HG03575 (cell line): ENCODE results near the gene SHANK2.

Experiments used
- ATAC-seq: cut with Tn5 transposase; IDR thresholded peaks from one replicate; pipeline ENCODE4 v1.9.1; 2021; ENCODE audit not compliant: unreplicated experiment, insufficient number of reproducible peaks, low FRiP score; ENCODE audit errors: extremely low read depth

Gene SHANK2

DNA sequence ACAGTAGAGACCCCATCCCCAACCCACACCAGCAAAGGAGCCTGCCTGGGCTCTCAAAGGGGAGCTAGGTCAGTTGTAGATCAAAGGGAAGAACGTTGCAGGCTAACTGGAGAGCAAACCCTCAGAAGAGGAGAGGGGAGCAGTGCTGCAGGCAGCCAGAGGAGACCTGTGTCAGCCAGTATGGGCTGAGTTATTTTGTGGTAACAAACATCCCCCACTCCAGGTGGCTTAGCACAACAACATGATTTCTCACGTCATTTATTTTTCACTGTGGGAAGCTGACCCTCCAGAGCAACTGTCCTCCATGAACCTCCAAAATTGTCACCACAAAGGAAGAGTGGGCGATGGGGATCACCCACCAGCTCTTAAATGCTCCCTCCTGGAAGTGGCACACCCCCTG, 19.8 kb upstream of the SHANK2 start:
- no peak for ATAC-seq

DNA sequence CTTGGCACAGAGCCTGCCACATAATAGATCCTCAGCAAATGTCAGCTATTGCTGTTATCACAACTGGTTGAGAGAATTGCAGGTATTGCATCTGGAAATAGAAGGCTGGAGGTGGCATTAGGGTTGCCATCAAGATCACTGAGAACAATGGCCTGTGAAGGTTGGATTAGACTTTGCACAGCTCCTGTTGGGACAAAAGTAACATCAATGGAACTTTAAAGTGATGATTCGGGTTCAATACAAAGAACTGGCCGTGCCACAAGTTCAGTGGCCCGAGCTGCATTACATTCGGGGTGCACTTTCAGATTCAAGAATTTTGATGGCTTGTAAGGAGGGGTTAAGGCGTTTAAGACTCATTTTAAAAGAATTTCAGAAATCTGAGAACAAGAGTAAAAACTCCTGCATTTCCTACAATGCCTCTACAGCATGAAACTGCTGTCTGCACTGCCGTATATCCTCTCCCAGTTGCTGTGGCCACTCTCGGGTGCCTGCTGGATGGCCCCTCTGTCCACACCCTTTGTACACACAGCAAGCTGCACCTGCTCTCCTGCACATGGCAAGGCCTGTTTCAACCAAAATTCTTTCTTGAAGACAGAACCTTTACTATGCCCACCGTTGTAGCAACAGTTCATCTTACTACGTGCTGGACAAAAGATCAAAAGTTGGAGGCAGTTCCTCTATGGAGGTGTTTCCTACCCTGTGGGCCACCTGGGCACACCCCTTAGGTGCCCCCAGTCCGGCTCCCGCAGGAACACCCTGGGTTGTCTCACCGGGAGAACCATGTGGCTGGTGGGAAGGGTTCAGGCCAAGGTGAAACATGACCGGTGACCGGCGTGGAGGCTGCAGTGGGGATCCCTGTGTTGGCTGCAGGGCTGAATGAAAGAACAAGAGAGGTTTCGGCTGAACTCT, 17.5 kb upstream of the SHANK2 start:
- no peak for ATAC-seq

DNA sequence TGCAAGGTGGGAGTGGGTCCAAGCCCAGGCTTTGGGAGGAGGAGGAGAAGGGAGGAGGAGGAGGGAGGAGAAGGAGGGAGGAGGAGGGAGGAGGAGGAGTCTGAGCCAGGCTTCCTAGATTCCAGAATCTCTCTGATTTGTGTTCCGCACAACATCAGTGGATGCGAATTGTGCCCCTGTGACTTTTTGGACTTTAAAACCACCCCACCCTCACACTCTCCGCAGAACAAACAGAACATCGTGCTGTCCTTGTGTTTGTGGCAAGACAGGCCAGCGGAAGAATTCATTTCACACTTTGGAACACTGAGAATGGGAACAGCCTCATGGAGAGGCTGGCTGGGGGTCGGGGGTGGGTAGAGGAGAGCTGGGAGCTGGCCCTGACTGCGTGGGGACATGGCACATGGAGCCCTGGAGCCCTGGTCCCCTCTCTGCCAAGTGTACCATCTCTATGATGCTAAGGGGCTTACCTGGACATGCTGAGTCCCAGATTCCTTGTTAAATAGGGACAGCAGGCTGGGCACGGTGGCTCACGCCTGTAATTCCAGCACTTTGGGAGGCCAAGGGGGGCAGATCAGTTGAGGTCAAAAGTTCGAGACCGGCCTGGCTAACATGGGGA, 16.4 kb upstream of the SHANK2 start:
- no peak for ATAC-seq

DNA sequence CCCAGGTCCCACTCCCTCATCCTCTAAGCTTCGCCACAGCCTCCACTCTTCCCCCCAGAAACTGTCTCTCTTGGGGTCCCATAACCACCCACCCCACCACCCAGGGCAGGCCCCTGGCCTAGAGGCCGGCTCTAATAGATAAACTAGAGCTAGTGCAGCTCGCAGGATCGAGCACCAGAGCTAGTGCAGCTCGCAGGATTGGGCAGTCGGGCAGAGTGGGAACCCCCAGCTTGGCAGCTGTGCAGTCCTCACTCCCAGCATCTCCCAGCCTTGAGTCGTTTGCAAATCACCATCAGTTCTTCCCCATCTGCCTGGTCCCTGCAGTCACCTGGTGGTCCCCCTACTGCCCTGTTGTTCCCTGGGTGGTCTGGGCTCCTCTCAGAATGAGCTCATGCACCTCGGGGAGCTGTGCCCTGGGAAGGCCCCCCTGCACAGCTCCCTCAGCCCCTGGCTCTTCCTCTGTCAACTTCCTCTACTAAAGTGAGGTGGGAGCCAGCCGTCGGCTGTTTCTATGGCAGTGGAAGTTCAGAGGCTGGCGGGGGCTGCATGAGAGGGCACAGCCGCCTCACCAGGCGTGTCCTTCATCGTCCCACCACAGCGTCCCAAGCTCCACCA, 15.5 kb upstream of the SHANK2 start:
- ATAC-seq: no peak

DNA sequence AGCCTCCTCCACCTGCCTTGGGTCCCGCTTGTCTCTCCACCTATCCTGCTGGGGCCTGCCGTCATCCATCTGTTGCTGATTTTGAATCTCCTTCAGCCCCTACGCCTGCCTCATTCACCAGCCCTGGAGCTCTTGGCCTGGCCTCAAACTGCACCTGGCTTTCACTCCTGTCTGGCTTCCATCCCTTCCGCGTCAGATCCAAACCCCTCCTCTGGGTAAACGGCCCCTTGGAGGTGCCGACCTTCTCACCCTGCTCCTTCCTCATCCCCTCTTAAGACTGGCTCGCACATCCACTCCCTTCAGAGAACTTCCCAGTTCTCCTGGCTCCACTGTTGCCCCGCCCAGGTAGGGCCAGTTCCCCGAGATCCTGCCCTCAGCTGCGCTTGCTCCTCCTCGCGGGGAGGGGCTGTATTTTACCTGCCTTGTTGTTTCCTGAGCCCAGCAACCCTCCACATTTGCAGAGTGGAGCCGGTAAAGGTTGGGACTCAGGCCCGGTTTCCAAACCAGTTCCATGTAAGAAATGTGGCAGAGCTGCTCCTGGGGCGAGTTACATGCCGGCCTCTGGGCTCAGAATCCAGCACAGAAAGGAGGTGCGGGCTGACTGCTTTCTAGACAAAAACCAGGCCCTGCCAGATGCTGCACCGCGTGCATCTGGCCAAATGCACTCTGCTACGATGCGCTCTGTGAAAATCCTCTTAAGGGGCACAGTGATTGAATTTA, 13.9 kb upstream of the SHANK2 start:
- no peak for ATAC-seq

DNA sequence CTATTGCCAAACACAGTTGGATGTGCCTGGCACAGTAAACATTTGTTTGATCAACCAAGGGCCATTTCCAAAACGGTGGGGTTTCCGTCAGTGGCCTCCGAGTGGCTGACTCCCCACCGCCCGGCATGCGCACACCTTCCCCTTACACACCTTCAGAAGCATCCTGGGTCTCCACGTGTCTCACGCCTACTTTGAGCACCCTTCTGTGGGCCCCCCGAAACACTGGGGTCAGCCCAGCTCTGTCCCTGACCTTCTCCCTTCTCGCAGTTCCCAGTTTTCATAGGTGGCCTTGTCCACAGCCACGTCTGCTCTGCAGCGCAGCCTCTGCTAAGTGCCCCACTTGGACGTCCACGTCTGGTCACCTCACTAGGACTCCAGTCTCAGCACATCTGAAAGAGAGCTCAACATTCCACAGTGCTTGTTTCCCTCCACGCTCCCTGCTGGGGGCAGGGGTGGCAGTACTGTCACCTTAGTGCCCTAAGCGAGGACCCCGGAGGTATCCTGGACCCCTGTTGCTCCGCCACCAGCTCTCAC, 13.2 kb upstream of the SHANK2 start:
- ATAC-seq: no peak

DNA sequence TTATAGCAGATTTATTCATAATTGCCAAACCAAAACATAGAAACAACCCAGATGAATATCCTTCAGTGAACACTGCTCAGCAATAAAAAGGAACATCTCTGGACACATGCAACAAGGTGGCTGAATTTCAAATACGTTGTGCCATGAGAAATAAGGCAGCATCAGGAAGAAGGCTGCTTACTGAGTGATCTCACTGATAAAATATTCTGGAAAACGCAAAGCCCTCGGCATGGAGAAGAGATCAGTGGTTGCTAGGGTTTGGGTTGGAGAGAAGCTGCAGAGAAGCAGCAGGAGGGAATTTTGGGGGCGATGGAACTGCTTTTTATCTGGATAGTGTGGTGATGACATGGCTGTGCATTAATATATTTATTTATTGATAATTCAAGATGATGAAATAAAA, 11.0 kb upstream of the SHANK2 start:
- ATAC-seq: no peak

DNA sequence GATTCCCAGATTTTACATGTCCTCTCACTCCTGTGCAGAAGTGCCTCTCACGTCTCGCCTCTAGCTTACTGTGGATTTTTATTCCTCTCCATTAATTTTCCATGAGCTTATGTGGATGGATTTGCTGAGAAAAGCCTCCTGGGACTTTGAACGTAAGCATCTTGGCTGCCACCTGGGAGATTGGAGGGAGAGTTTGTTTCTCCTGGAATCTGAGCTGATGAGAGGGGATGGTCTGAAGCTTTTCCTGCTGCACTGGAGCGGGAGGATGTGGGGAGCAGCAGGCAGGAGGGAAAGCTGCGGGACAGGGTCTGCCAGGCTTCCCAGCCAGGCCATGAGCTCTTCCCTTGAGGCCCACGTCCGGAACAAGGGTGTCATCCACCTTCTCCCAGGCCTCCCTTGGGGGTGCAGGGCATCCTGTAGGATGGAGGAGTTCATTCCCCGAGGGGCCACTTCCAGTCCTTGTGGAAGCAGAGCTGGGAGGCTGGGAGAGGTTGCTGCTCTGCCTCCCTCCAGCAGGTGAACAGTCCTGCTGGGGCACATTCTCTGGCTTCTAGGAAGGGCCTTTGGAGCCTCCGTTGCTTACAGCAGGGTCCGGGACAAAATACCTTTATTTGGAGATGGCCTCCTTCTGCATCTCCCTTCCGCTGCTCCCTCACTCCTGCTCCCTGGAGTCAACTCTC, 3.6 kb upstream of the SHANK2 start:
- ATAC-seq: no peak

DNA sequence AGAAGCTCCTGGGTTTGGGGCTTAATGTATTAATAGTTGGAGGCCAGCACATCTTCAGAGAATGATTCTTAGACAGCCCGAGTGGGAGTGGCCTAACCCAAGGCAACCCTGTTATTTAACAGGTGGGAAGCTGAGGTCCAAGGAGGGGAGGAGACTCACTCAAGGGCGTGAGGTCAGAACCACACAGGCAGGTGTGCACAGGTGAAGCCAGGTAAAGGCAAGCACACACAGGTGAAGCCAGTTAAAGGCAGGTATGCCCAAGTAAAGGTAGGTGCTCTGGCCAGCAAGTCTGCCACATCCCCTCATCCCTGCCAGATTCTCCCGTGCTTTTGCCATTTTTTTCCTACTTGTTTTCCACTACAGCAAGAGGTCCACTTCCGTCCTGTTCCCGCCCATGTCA, 2.9 kb upstream of the SHANK2 start:
- ATAC-seq: no peak

DNA sequence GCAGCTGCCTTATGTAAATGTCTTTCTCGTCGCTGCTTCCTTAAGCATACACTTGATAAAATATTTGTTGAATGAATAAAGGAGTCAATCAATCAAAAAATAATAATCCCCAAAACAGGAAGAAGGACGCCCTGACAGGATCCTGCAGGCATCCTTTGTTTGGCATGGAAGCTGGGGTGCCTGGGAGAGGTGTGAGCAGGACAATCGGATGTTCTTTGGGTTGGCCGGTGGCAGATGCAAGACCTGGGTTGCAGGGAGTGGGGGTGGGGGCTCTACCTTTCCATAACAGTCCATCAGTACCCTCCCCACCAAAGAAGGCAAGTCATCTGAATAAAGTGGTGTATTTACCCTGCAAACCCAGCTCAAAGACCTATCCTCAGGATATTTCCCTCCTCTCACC, 1.4 kb upstream of the SHANK2 start:
- ATAC-seq: no peak

DNA sequence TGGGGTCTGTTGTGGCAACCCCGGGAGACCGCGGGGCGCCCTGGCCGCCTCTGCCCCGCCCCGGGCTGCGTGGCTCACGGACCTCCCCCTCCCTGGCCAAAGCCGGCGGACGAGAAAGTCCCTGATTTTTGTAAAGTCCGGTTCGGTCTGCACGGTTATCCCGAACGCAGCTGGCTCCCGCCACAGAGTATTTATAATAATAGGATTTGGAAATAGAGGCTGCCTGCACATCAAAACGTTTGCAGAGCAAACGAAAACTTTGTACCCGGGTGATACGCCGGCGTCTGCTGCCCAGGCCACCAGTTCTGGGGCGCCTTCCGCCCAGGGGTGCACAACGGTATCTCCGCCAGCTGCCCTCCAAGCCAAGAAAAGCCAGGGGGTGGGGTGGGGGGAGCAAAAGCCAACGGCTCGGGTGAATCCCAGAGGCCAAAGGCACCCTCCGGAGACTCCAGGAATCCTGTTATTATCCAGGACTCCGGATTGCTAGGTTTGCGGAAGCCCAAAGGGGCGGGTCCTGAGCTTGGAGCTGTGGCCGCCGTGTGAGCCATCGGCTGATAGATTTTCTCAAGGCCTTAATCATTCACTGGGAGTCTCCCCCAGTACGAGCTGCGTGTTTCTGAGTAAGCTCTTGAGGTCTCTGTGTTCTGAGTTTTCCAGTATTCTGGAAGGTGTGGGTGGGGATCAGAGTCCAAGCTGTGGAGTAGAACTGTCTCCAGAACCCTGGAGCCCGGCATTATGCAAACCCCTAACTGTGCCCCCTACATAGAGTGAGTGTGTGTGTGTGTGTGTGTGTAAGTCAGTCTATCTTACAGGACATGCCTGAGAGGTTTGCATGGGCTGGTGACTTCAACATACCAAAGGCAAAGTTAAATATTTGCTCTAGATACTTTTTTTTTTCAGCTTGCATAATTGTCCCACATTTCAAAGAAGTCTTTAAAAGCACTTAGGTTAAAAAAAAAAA, 673 bp upstream of the SHANK2 start:
- no peak for ATAC-seq

DNA sequence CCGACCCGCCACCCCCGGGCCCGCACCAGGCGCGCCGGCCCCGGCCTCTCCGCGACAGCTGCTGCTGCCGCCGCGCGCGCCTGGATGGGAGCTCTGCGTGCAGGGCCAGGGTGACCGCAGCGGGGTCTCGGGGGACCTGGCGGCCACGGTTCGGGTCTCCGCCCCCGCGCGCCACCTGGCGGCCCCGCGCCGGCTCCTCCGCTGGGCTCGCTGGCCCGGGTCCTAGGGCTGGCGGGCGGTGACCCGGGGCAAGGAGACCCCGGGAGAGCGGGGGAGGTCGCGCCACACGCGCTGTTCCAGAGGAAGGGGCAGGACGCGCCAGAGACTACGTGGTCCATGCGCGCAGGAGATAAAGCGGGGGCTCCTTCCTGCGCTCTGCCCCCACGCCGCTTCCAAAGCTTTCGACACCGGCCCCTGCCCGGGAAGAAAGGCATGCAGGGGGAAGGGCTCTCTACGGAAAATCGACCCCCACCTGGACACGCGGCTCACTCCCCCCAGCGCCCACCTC, 562 bp downstream of the SHANK2 start:
- ATAC-seq: no peak

DNA sequence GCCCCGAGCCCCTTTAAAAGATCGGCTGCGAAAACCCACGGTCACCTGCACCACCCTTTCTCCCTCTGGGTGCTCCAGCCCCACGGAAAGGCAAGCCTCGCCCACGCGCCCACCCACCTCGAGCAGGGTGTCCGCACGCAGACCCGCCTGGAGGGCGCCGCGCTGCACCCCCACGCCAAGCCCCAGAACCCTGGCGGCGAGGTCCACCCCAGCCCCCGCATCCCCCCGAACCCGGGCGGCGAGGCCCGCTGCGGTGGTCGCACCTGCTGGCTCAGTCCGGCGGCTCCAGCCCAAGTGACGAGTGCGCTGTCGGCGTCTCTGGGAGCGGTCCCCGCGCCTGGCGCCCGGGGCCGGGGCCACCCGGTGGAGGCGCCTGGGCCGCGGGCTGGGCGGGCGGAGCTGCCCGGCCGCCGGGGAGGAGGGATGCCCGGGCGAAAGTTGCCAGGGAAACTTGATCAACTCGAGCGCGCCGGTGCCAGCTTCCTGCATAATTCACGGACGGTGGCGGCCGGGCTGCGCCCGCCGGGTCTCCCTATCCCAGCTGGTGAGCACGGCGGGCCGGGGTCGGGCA, 1.1 kb downstream of the SHANK2 start:
- ATAC-seq: no peak

DNA sequence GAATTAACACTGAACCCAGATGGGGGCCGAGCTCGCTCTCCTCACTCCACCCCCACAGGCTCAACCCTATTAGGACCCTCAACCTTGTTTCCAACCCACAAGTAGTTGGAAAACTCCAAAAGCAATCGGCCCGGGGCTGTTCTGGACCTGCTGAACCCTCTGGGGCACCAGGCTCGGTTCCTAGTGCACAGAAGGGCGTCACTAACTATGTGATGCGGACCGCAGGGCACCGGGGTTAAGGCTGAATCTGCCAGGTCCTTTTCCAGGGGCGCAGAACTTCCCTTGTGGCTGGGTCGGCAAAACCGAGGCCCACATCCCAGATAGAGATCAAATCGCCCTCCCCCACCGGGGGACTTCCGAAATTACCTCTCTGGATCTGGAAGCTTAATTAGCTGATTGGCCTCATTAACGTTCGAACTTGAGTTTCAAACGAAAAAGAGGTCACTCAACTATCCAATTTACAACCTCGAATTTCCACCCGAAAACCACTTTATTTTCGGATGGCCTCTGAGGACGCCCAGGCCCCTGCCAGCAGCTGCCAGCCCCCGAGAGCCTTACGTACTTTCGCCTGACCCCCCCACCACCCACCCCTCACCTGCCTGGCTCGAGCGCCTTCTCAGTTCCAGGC, 1.7 kb downstream of the SHANK2 start:
- no peak for ATAC-seq

DNA sequence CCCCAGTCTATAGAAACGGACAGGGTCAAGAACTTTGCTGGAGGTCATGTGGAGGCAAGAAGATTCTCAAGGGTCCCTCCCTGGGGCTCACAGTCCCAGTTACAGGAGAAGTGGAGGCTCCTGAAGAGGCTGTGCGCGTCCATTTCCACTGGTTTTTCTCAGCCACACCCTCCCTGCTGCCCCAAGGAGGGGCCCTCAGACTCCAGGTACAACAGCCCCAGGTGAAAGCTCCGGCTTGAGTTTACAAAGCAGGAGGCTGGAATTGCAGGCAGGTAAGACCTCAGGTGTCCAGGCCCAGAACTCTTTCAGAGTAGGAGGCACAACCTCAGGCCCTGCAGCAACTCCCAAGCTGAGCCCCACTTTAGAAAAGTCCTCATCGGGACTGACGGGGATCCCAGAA, 3.1 kb downstream of the SHANK2 start:
- no peak for ATAC-seq

DNA sequence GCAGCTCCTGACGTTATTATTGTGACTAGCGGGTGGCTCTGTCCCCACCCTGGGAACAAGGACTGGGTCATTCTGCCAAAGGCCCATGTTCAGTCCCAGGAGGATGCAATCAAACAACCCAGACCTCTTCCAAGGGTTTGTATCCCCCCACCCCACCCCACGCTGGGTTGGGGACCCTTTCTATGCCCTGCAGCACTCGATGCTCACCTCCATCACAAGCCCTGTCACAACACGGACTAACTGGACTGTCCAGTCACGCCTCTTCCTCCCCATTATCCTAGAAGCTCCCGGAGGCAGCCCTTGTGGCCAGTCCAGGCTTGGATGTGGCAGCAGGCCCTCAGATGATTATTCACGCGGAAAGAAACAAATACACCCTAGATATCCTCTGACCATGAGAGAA, 3.7 kb downstream of the SHANK2 start:
- ATAC-seq: no peak

DNA sequence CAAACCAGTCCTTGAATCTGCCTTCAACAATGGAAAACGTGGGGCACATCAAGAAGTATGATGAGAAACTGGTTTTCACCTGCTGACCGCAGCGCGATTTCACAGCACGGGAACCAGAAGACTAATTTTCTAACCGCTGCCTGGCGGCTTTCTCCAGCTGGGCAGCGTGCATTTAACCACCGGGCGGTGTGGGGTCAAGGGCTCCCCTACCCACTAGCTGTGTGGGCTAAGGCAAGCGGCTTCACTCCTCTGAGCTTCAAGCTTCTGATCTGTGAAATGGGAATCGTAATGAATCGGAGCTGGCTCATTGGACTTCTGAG, 4.2 kb downstream of the SHANK2 start:
- ATAC-seq: no peak
